HCT116 (cell line): ENCODE results near the gene SCAMP1. TPM values are rescaled to one million over a fixed set of nuclear protein-coding genes. Genes with fewer than 3 reads are reported as not detected.

Experiments
- ATAC-seq: fragments of 200-7000 bp; cut with Tn5 transposase; 2 replicates; pipeline ENCODE4 v1.9.1; 2020; ENCODE audit warnings: mild to moderate bottlenecking, moderate library complexity
- BruUV-seq: library from RNA; stranded (reverse); fragments of 400-500 nt; replicated peaks from 2 replicates; lab custom pipeline; 2021; lab: Mats Ljungman, UMichigan
- CTCF ChIA-PET: fragments of 300-600 bp; sonication (Branson Sonifier 250); formaldehyde crosslinking; loops from one replicate; lab custom pipeline; 2021; ENCODE audit warnings: antibody characterized with exemption; lab: Charles Lee
- POLR2A ChIA-PET: fragments of 300-600, 350-600 bp; sonication (Branson Sonifier 250); formaldehyde crosslinking; loops from one replicate; lab custom pipeline; 2021; ENCODE audit warnings: antibody characterized with exemption; lab: Charles Lee
- RAD21 ChIA-PET, 2 experiments: fragments of 300-600 bp; sonication (Branson Sonifier 250); formaldehyde crosslinking; loops; one replicate each; lab custom pipeline; 2023; ENCODE audit warnings: low total read pairs in 2 of 2; ENCODE audit not compliant: uncharacterized antibody in 2 of 2, unreplicated experiment in 2 of 2, low non-redundant PET in 1 of 2; lab: Charles Lee
- DNase-seq: peaks from one replicate; pipeline ENCODE4 v3.0.0-alpha.2; 2010; ENCODE audit warnings: low read depth, low spot score
- H2AFZ ChIP-seq: fragments of 200-600 bp; shearing (Covaris generic), sonication (generic); 2 replicates; pipeline ENCODE4 v1.6.1; 2017; ENCODE audit warnings: low read depth, mixed run types, mixed read lengths, antibody characterized with exemption, low read length; ENCODE audit not compliant: poor library complexity, severe bottlenecking
- H3K27ac ChIP-seq: 2 replicates; pipeline ENCODE4 v1.5.1; 2012; ENCODE audit warnings: low read depth, low read length
- H3K27me3 ChIP-seq: fragments of 200-600 bp; sonication (generic); 2 replicates; pipeline ENCODE4 v1.6.1; 2016; ENCODE audit warnings: mixed run types, low read length, mixed read lengths; ENCODE audit not compliant: insufficient read depth
- H3K36me3 ChIP-seq, 2 experiments: fragments of 200-500 bp in 1 of 2; fragments of 200-600 bp in 1 of 2; sonication (Bioruptor generic) in 1 of 2; sonication (generic) in 1 of 2; 2 replicates each; pipeline versions ENCODE4 v1.5.1 to v1.6.1; 2014 to 2016; ENCODE audit warnings: low read length in 2 of 2, inconsistent platforms in 1 of 2, mixed read lengths in 1 of 2, mixed run types in 1 of 2; ENCODE audit not compliant: insufficient read depth in 2 of 2, control insufficient read depth in 1 of 2
- H3K4me1 ChIP-seq, 2 experiments: fragments of 200-600 bp in 1 of 2; sonication (generic) in 1 of 2; 2 replicates each; pipeline versions ENCODE4 v1.5.1 to v1.6.1; 2012 to 2017; ENCODE audit warnings: low read length in 2 of 2, inconsistent platforms in 1 of 2, mild to moderate bottlenecking in 1 of 2, mixed read lengths in 1 of 2, mixed run types in 1 of 2, moderate library complexity in 1 of 2; ENCODE audit not compliant: insufficient read depth in 2 of 2, control insufficient read depth in 1 of 2
- H3K4me2 ChIP-seq: fragments of 200-600 bp; sonication (generic); 2 replicates; pipeline ENCODE4 v1.6.1; 2017; ENCODE audit warnings: mixed run types, low read length, mixed read lengths
- H3K4me3 ChIP-seq, 2 experiments: fragments of 200-600 bp in 1 of 2; sonication (generic) in 1 of 2; replicated peaks in 1 of 2; 2 replicates each; pipeline ENCODE4 v1.5.1; 2011 to 2016; ENCODE audit warnings: low read length in 2 of 2, control low read depth in 1 of 2, low read depth in 1 of 2, mild to moderate bottlenecking in 1 of 2, mixed read lengths in 1 of 2, mixed run types in 1 of 2
- H3K79me2 ChIP-seq: fragments of 200-600 bp; sonication (generic); 2 replicates; pipeline ENCODE4 v1.6.1; 2017; ENCODE audit warnings: mild to moderate bottlenecking, mixed run types, low read length, moderate library complexity, mixed read lengths; ENCODE audit not compliant: insufficient read depth
- H3K9ac ChIP-seq: fragments of 200-600 bp; sonication (generic); 2 replicates; pipeline ENCODE4 v1.6.1; 2016; ENCODE audit warnings: low read length, mixed read lengths
- H3K9me2 ChIP-seq: fragments of 200-600 bp; sonication (generic), shearing (Covaris generic); 2 replicates; pipeline ENCODE4 v1.6.1; 2017; ENCODE audit warnings: mixed run types, mild to moderate bottlenecking, moderate library complexity; ENCODE audit not compliant: insufficient read depth
- H3K9me3 ChIP-seq, 2 experiments: fragments of 200-500 bp in 1 of 2; fragments of 200-600 bp in 1 of 2; sonication (Bioruptor generic) in 1 of 2; sonication (generic) in 1 of 2; 2 replicates each; pipeline ENCODE4 v1.6.1; 2014 to 2017; ENCODE audit warnings: low read length in 2 of 2, mixed read lengths in 2 of 2, inconsistent platforms in 1 of 2, low read depth in 1 of 2, mild to moderate bottlenecking in 1 of 2, mixed run types in 1 of 2, moderate library complexity in 1 of 2; ENCODE audit not compliant: control insufficient read depth in 1 of 2, insufficient read depth in 1 of 2
- H4K20me1 ChIP-seq: fragments of 200-600 bp; sonication (generic), shearing (Covaris generic); 2 replicates; pipeline ENCODE4 v1.6.1; 2017; ENCODE audit warnings: mixed run types, mild to moderate bottlenecking, moderate library complexity; ENCODE audit not compliant: insufficient read depth
- CBX3 ChIP-seq: IDR thresholded peaks from 2 replicates; pipeline ENCODE4 v1.6.1; 2012; ENCODE audit warnings: low read depth
- FOSL1 ChIP-seq: IDR thresholded peaks from 2 replicates; pipeline ENCODE4 v1.6.1; 2012; ENCODE audit warnings: low read depth
- JUND ChIP-seq: IDR thresholded peaks from 2 replicates; pipeline ENCODE4 v1.6.1; 2012
- POLR2A ChIP-seq: IDR thresholded peaks from 2 replicates; pipeline ENCODE4 v1.7.0; 2011; ENCODE audit warnings: borderline replicate concordance; ENCODE audit not compliant: insufficient read depth, insufficient read length; ENCODE audit errors: extremely low read depth
- intact Hi-C: fragments of 100-400 bp; cut with micrococcal nuclease; formaldehyde crosslinking; loops from 2 replicates; pipeline ENCODE4 v1.10.0; 2022
- total RNA-seq: library from RNA; stranded (reverse); gene quantifications from one replicate; pipeline ENCODE4 v1.2.1, GENCODE V29; 2021; ENCODE audit not compliant: unreplicated experiment
- TF ChIP-seq, protein P1 (sequence below): IDR thresholded peaks from 2 replicates; pipeline ENCODE4 v1.6.1; 2012; ENCODE audit warnings: low read depth
- TF ChIP-seq, protein P2 (sequence below): IDR thresholded peaks from 2 replicates; pipeline ENCODE4 v1.6.1; 2012

Gene SCAMP1
- total RNA-seq, 1 experiment from 2014 or later: 46.4 TPM

DNA sequence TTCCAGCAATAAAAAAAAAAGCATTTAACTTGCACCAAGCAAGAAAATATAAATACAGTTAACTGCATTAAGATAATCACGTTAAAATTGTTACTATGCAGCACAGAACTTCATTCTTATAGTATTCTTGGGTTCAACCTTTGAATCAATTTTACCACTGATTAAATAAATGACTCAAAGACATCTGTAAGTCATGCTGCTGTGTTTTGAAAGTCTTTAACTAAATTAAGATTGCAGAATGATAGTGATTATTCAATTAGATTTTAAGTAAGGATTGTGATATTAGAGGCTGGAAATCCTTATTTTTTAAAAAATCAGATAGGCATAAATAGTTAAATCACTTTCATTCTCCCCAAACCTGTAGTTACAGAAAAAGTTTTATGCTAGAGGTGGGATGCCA, 116.4 kb downstream of the SCAMP1 start:
- BruUV-seq: no TSS peak

DNA sequence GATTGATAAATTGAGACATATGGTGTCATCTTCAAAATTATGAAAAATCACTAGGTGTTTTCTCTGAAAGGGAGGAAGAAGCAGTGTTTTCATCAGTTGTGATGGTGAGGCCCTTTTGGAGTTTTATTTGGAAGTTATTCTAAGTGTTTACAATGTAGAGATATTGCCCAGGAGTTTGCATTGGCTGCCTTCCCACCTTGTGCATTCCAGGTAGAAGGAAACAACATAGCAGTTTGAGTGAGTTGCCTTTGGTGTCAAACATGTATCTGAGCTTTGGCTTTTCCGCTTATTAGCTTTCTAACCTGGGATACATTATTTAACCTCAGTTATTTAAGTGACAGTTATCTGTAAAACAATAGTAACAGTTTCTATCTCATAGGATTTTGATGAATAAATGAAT, 122.5 kb downstream of the SCAMP1 start:
- ChIA-PET CTCF (no interaction called here), POLR2A (no interaction called here), RAD21 (no interaction called here)
- no peak overlapping the region for H2AFZ ChIP-seq
- no TSS peak for BruUV-seq
- intact Hi-C loops: no loop called here
- no peak overlapping the region for H3K4me3 ChIP-seq
- H3K27ac ChIP-seq: no peak overlapping the region
- H3K4me1 ChIP-seq: no peaks in the 10 kb centered on the region
- H3K36me3 ChIP-seq: peaks cover 0 to 8% of the 10 kb centered on the region in 2 experiments; a peak in 1 of 4 replicates
- H3K4me2 ChIP-seq: no peak overlapping the region
- TF ChIP-seq POLR2A (no peak), FOSL1 (no peak), CBX3 (no peak)
- TF ChIP-seq, protein P1, sequence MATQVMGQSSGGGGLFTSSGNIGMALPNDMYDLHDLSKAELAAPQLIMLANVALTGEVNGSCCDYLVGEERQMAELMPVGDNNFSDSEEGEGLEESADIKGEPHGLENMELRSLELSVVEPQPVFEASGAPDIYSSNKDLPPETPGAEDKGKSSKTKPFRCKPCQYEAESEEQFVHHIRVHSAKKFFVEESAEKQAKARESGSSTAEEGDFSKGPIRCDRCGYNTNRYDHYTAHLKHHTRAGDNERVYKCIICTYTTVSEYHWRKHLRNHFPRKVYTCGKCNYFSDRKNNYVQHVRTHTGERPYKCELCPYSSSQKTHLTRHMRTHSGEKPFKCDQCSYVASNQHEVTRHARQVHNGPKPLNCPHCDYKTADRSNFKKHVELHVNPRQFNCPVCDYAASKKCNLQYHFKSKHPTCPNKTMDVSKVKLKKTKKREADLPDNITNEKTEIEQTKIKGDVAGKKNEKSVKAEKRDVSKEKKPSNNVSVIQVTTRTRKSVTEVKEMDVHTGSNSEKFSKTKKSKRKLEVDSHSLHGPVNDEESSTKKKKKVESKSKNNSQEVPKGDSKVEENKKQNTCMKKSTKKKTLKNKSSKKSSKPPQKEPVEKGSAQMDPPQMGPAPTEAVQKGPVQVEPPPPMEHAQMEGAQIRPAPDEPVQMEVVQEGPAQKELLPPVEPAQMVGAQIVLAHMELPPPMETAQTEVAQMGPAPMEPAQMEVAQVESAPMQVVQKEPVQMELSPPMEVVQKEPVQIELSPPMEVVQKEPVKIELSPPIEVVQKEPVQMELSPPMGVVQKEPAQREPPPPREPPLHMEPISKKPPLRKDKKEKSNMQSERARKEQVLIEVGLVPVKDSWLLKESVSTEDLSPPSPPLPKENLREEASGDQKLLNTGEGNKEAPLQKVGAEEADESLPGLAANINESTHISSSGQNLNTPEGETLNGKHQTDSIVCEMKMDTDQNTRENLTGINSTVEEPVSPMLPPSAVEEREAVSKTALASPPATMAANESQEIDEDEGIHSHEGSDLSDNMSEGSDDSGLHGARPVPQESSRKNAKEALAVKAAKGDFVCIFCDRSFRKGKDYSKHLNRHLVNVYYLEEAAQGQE: no peak
- TF ChIP-seq, protein P2, sequence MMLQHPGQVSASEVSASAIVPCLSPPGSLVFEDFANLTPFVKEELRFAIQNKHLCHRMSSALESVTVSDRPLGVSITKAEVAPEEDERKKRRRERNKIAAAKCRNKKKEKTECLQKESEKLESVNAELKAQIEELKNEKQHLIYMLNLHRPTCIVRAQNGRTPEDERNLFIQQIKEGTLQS: no peak
- H3K79me2 ChIP-seq: no peaks in the 10 kb centered on the region
- H3K27me3 ChIP-seq: no peaks in the 10 kb centered on the region
- no peaks in the 10 kb centered on the region for H3K9me3 ChIP-seq
- no peaks in the 10 kb centered on the region for H3K9me2 ChIP-seq
- no peaks in the 10 kb centered on the region for H4K20me1 ChIP-seq
- no peak for ATAC-seq
- no peak overlapping the region for H3K9ac ChIP-seq
- DNase-seq: no peak

More for the DNA sequence above, 116.4 kb downstream of the SCAMP1 start:
- no peak for TF ChIP-seq JUND
- Histone ChIP-seq H3K9ac (no peak overlapping the region), H3K9me2 (no peaks in the 10 kb centered on the region), H3K36me3 (no peaks in the 10 kb centered on the region), H4K20me1 (no peaks in the 10 kb centered on the region), H2AFZ (no peak overlapping the region), H3K27me3 (no peaks in the 10 kb centered on the region), H3K27ac (no peak overlapping the region), H3K9me3 (no peaks in the 10 kb centered on the region), H3K4me3 (no peak overlapping the region), H3K4me2 (no peak overlapping the region), H3K79me2 (no peaks in the 10 kb centered on the region), H3K4me1 (no peaks in the 10 kb centered on the region)
- intact Hi-C loops: no loop called here
- no peak for DNase-seq
- ChIA-PET CTCF (no interaction called here), RAD21 (no interaction called here), POLR2A (no interaction called here)
- ATAC-seq: no peak
